Measurements from ENCODE around the gene ABHD5.
"Not testable (repeated sequence)": the region's sequence is repeated elsewhere in the genome, so short reads cannot be mapped to it uniquely, and the experiment has no call there.

ABHD5 gene

DNA sequence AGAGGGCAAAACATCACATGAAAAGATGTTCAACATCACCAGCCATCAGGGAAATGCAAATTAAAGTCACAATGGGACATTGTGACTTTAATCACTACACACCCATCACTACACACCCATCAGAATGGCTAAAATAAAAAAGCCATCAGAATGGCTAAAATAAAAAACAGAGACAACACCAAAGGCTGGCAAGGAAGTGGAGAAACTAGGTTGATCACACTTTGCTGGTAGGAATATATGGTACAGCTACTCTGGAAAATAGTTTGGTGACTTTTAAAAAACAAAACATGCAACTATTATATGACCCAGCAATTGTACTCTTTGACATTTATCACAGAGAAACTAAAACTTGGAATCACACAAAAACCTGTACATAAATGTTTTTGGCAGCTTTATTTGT, 15.1 kb upstream of the ABHD5 start:
- no peaks in the 10 kb centered on the region for H3K36me3 Mint-ChIP-seq (ENCODE audit: low read depth)
- no peaks in the 10 kb centered on the region for H3K4me1 Mint-ChIP-seq (ENCODE audit: low read depth)

GRCh38 chr3:43676441-43676840, 14.3 kb upstream of the ABHD5 start:
- no peaks in the 10 kb centered on the region for H3K4me1 Mint-ChIP-seq (ENCODE audit: low read depth)
- H3K27me3 Mint-ChIP-seq: peaks cover 14% of the 10 kb centered on the region
- H3K27ac Mint-ChIP-seq: no peak overlapping the region
- no peak overlapping the region for H3K4me3 Mint-ChIP-seq
- H3K9me3 Mint-ChIP-seq: peaks cover 4% of the 10 kb centered on the region
- no peaks in the 10 kb centered on the region for H3K36me3 Mint-ChIP-seq (ENCODE audit: low read depth)

More for the DNA sequence above, 15.1 kb upstream of the ABHD5 start:
- H3K9me3 Mint-ChIP-seq: peaks cover 4% of the 10 kb centered on the region
- H3K27ac Mint-ChIP-seq: no peak overlapping the region
- no peak overlapping the region for H3K4me3 Mint-ChIP-seq
- H3K27me3 Mint-ChIP-seq: peaks cover 14% of the 10 kb centered on the region

DNA sequence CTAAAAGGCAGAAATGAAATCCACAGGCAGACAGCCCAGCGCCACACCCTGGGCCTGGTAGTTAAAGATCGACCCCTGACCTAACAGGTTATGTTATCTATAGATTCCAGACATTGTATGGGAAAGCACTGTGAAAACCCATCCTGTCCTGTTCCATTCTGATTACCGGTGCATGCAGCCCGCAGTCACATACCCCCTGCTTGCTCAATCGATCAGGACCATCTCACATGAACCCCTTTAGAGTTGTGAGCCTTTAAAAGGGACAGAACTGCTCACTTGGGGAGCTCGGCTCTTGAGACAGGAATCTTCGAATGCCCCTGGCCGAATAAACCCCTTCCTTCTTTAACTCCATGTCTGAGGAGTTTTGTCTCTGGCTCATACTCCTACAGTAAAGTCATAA, 12.4 kb upstream of the ABHD5 start:
- not testable (repeated sequence) for H3K27ac Mint-ChIP-seq; H3K9me3 Mint-ChIP-seq; H3K36me3 Mint-ChIP-seq (ENCODE audit: low read depth); H3K27me3 Mint-ChIP-seq; H3K4me1 Mint-ChIP-seq (ENCODE audit: low read depth); H3K4me3 Mint-ChIP-seq

- H3K36me3 Mint-ChIP-seq (ENCODE audit: low read depth); H3K27ac Mint-ChIP-seq; H3K27me3 Mint-ChIP-seq; H3K9me3 Mint-ChIP-seq; H3K4me1 Mint-ChIP-seq (ENCODE audit: low read depth); H3K4me3 Mint-ChIP-seq: not testable (repeated sequence)
Observed at GRCh38 chr3:43678887-43679449, 11.8 kb upstream of the ABHD5 start.

DNA sequence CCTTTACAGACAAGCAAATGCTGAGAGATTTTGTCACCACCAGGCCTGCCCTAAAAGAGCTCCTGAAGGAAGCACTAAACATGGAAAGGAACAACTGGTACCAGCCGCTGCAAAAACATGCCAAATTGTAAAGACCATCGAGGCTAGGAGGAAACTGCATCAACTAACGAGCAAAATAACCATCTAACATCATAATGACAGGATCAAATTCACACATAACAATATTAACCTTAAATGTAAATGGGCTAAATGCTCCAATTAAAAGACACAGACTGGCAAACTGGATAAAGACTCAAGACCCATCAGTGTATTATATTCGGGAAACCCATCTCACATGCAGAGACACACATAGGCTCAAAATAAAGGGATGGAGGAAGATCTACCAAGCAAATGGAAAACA, 9.9 kb upstream of the ABHD5 start:
- not testable (repeated sequence) for H3K27ac Mint-ChIP-seq; H3K9me3 Mint-ChIP-seq; H3K36me3 Mint-ChIP-seq (ENCODE audit: low read depth); H3K27me3 Mint-ChIP-seq; H3K4me1 Mint-ChIP-seq (ENCODE audit: low read depth); H3K4me3 Mint-ChIP-seq

- peaks cover 9% of the 10 kb centered on the region for H3K27me3 Mint-ChIP-seq
- no peak overlapping the region for H3K4me3 Mint-ChIP-seq
- peaks cover 5% of the 10 kb centered on the region for H3K4me1 Mint-ChIP-seq (ENCODE audit: low read depth)
- H3K27ac Mint-ChIP-seq: no peak overlapping the region
- no peaks in the 10 kb centered on the region for H3K36me3 Mint-ChIP-seq (ENCODE audit: low read depth)
- H3K9me3 Mint-ChIP-seq: no peaks in the 10 kb centered on the region
Observed at GRCh38 chr3:43684944-43685343, 5.8 kb upstream of the ABHD5 start.

- Mint-ChIP-seq H3K9me3 (no peaks in the 10 kb centered on the region), H3K27ac (no peak overlapping the region), H3K4me1 (ENCODE audit: low read depth) (peaks cover 11% of the 10 kb centered on the region), H3K4me3 (no peak overlapping the region), H3K36me3 (ENCODE audit: low read depth) (no peaks in the 10 kb centered on the region), H3K27me3 (peaks cover 3% of the 10 kb centered on the region)
Observed at GRCh38 chr3:43685921-43686320, 4.8 kb upstream of the ABHD5 start.

DNA sequence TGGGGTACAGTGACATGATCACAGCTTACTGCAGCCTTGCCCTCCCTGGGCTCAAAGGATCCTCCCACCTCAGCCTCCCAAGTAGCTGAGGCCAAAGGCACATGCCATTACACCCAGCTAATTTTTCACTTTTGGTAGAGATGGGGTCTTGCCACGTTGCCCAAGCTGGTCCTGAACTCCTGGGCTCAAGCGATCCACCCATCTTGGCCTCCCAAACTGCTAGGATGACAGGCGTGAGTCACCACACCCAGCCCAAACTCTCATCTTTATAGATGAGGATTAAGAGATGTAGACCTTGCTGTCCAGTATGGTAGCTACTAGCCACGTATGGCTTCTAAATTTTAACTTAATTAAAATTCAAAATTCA, 4.4 kb upstream of the ABHD5 start:
- no peak overlapping the region for H3K27ac Mint-ChIP-seq
- H3K27me3 Mint-ChIP-seq: peaks cover 3% of the 10 kb centered on the region
- peaks cover 11% of the 10 kb centered on the region for H3K4me1 Mint-ChIP-seq (ENCODE audit: low read depth)
- H3K4me3 Mint-ChIP-seq: no peak overlapping the region
- no peaks in the 10 kb centered on the region for H3K9me3 Mint-ChIP-seq
- H3K36me3 Mint-ChIP-seq (ENCODE audit: low read depth): no peaks in the 10 kb centered on the region

GRCh38 chr3:43686700-43687498, 3.8 kb upstream of the ABHD5 start:
- Mint-ChIP-seq H3K36me3 (ENCODE audit: low read depth) (no peaks in the 10 kb centered on the region), H3K4me3 (no peak overlapping the region), H3K9me3 (no peaks in the 10 kb centered on the region), H3K27ac (no peak overlapping the region), H3K4me1 (ENCODE audit: low read depth) (peaks cover 15% of the 10 kb centered on the region), H3K27me3 (peaks cover 3% of the 10 kb centered on the region)

DNA sequence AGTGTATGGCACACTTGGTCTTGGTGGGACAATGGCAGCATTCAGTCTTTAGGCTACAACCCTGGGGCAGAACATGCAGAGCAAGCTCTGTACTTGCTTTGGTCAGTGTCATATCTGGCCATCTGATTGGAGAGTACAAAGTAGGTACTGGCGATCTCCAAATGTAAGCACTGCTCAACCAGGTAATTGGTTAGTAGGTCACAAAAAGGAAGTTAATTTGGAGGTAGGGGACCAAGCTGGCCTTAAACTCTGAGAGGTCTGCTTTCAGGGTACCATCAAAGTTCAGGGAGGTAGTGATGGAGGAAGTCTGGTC, 3.3 kb upstream of the ABHD5 start:
- Mint-ChIP-seq H3K4me3 (no peak overlapping the region), H3K27me3 (peaks cover 3% of the 10 kb centered on the region), H3K4me1 (ENCODE audit: low read depth) (peaks cover 20% of the 10 kb centered on the region), H3K27ac (no peak overlapping the region), H3K9me3 (no peaks in the 10 kb centered on the region), H3K36me3 (ENCODE audit: low read depth) (no peaks in the 10 kb centered on the region)

DNA sequence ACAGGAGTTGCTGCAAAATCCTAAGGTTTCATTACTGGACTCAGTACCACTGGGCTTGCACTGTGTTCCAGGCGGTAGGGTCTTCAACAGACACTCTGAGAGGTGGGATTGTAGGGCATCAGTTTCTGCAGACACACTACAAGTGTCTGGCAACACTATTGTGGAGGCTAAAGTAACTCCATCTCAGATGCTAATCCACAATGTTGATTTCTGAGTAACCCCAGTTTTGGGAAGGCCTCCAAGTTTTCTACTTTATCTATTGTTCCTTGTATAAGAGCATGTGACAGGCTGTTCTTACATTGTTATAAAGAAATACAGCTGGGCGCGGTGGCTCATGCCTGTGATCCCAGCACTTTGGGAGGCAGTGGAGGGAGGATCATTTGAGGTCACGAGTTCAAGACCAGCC, 2.5 kb upstream of the ABHD5 start:
- H3K4me3 Mint-ChIP-seq: no peak overlapping the region
- H3K4me1 Mint-ChIP-seq (ENCODE audit: low read depth): peaks cover 25% of the 10 kb centered on the region

DNA sequence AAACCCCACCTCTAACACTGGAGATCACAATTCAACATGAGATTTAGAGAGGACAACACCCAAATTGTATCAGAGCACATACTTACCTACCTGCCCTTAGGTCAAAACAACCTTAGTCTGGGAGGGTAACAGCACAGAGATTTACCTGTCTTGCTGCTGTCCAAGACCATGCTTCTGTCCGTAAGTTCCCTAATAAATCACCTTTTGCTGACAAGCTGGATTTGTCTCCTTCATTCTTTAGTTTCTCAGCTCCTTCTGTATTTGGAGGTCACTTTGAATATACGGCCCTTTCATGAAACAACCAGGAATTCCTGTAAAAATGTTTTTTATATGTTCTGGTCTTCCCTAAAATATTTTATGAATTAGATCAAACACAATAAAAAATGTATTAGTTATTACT, 1.6 kb upstream of the ABHD5 start:
- peaks cover 31% of the 10 kb centered on the region for H3K4me1 Mint-ChIP-seq (ENCODE audit: low read depth)
- H3K9me3 Mint-ChIP-seq: no peaks in the 10 kb centered on the region
- H3K27me3 Mint-ChIP-seq: peaks cover 3% of the 10 kb centered on the region
- no peaks in the 10 kb centered on the region for H3K36me3 Mint-ChIP-seq (ENCODE audit: low read depth)
- H3K4me3 Mint-ChIP-seq: no peak overlapping the region
- no peak overlapping the region for H3K27ac Mint-ChIP-seq

More for the DNA sequence above, 2.5 kb upstream of the ABHD5 start:
- Mint-ChIP-seq H3K27me3 (peaks cover 3% of the 10 kb centered on the region), H3K27ac (no peak overlapping the region), H3K9me3 (no peaks in the 10 kb centered on the region), H3K36me3 (ENCODE audit: low read depth) (no peaks in the 10 kb centered on the region)

- H3K9me3 Mint-ChIP-seq: no peaks in the 10 kb centered on the region
- no peaks in the 10 kb centered on the region for H3K36me3 Mint-ChIP-seq (ENCODE audit: low read depth)
- H3K27ac Mint-ChIP-seq: peak overlapping the region; percentile 78
- peaks cover 31% of the 10 kb centered on the region for H3K4me1 Mint-ChIP-seq (ENCODE audit: low read depth)
- H3K4me3 Mint-ChIP-seq: peak overlapping the region; percentile 89
- H3K27me3 Mint-ChIP-seq: peaks cover 3% of the 10 kb centered on the region
Observed at GRCh38 chr3:43689766-43690399, 855 bp upstream of the ABHD5 start.

DNA sequence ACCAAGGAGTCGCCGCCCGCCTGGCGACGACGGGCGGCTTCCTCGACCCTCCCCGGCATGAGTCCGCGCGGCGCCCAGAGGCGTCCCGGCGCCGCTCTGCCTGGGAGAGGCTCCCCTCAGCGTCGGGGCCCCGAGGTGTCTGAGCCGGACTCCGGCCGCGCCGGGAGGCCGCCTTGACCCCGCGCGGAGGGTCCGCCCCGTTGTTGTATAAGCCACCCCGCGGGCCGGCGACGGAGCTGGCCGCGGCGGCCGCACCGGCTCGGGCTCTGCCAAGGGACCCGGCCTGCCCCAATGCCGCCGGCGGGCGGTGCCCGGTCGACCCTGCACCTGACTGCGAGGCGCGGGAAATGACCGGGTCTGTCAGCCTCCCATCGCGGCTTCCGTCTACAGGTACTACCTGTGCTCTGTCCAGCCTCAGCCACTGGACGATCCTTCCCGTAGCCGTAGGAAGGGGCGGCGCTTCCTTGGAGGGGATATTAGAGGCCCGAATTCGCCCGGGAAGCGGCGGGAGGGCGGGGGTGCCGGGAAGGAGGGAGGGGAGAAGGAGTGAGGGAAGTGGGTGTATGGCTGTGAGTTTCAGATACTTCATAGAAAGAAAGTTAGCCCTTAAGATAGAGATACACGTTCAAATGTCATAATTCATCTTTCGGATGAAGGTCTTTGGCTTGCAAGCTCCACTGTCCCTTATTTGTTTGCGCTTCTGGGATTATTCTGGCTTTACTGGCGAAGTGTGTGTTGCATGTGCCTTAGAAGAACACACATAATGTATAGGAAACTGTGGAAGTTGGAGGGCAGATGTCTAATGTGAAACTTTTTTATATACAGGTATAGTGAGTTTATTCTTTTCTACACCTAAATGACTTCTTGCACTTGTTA, 620 bp downstream of the ABHD5 start:
- H3K4me3 Mint-ChIP-seq: peak overlapping the region; percentile 89
- H3K36me3 Mint-ChIP-seq (ENCODE audit: low read depth): no peaks in the 10 kb centered on the region
- no peaks in the 10 kb centered on the region for H3K9me3 Mint-ChIP-seq
- peaks cover 37% of the 10 kb centered on the region for H3K4me1 Mint-ChIP-seq (ENCODE audit: low read depth)
- peaks cover 3% of the 10 kb centered on the region for H3K27me3 Mint-ChIP-seq
- peak overlapping the region; percentile 82 for H3K27ac Mint-ChIP-seq
